SK-N-SH (cell line): ENCODE data around the gene KCNQ5. TPM values are rescaled to one million over a fixed set of nuclear protein-coding genes. Genes with fewer than 3 reads are reported as not detected.

ENCODE experiments used
- CTCF ChIA-PET: fragments of 300-600, 350-600 bp; formaldehyde crosslinking; extraction: SDS; loops from one replicate; lab custom pipeline; 2021; lab: Yijun Ruan, JAX
- POLR2A ChIA-PET: fragments of 350-600 bp; sonication (Branson Sonifier 250); formaldehyde crosslinking; extraction: SDS; loops from one replicate; lab custom pipeline; 2020; ENCODE audit warnings: antibody characterized with exemption, inconsistent platforms; lab: Yijun Ruan, JAX
- DNase-seq: peaks from one replicate; pipeline ENCODE4 v3.0.0; 2012
- H2AFZ ChIP-seq: fragments of 200-600 bp; sonication (generic); 2 replicates; pipeline ENCODE4 v1.8.1; 2016; ENCODE audit warnings: antibody characterized with exemption, mild to moderate bottlenecking, low read depth
- H3F3A ChIP-seq: fragments of 200-600 bp; sonication (generic); replicated peaks from 2 replicates; pipeline ENCODE3; 2016; ENCODE audit warnings: antibody characterized with exemption, mild to moderate bottlenecking; ENCODE audit not compliant: insufficient read depth
- H3K27ac ChIP-seq, 2 experiments: fragments of 200-500 bp in 1 of 2; fragments of 200-600 bp in 1 of 2; sonication (Bioruptor generic) in 1 of 2; sonication (generic), shearing (Covaris generic) in 1 of 2; 2 replicates each; pipeline versions ENCODE4 v1.5.1 to v1.6.1; 2014 to 2016; ENCODE audit warnings: low read depth in 2 of 2, inconsistent platforms in 1 of 2, low read length in 1 of 2, mild to moderate bottlenecking in 1 of 2, mixed read lengths in 1 of 2
- H3K27me3 ChIP-seq: fragments of 200-600 bp; sonication (generic), shearing (Covaris generic); 2 replicates; pipeline ENCODE4 v1.6.1; 2016; ENCODE audit warnings: mixed run types; ENCODE audit not compliant: insufficient read depth
- H3K36me3 ChIP-seq, 2 experiments: fragments of 200-500 bp in 1 of 2; fragments of 200-600 bp in 1 of 2; sonication (Bioruptor generic) in 1 of 2; sonication (generic) in 1 of 2; replicated peaks in 1 of 2; 2 replicates each; pipeline versions ENCODE3 to v1.5.1; 2014 to 2016; ENCODE audit warnings: low read length in 1 of 2, mild to moderate bottlenecking in 1 of 2; ENCODE audit not compliant: insufficient read depth in 2 of 2, control insufficient read depth in 1 of 2
- H3K4me1 ChIP-seq, 2 experiments: fragments of 200-500 bp in 1 of 2; fragments of 200-600 bp in 1 of 2; sonication (Bioruptor generic) in 1 of 2; sonication (generic), shearing (Covaris generic) in 1 of 2; 2 replicates each; pipeline versions ENCODE4 v1.5.1 to v1.6.1; 2014 to 2016; ENCODE audit warnings: low read depth in 1 of 2, low read length in 1 of 2, mixed run types in 1 of 2; ENCODE audit not compliant: insufficient read depth in 2 of 2, control insufficient read depth in 1 of 2
- H3K4me2 ChIP-seq: fragments of 200-600 bp; sonication (generic), shearing (Covaris generic); 2 replicates; pipeline ENCODE4 v1.6.1; 2017; ENCODE audit warnings: mixed run types
- H3K4me3 ChIP-seq, 2 experiments: fragments of 200-500 bp in 1 of 2; fragments of 200-600 bp in 1 of 2; sonication (Bioruptor generic) in 1 of 2; sonication (generic), shearing (Covaris generic) in 1 of 2; 2 replicates each; pipeline versions ENCODE4 v1.5.1 to v1.8.1; 2014 to 2016; ENCODE audit warnings: low read depth in 2 of 2, inconsistent platforms in 1 of 2, low read length in 1 of 2, mild to moderate bottlenecking in 1 of 2, mixed read lengths in 1 of 2, moderate library complexity in 1 of 2
- H3K79me2 ChIP-seq: fragments of 200-600 bp; sonication (generic); 2 replicates; pipeline ENCODE4 v1.8.1; 2017; ENCODE audit warnings: mild to moderate bottlenecking; ENCODE audit not compliant: insufficient read depth
- H3K9ac ChIP-seq: fragments of 200-600 bp; sonication (generic); 2 replicates; pipeline ENCODE4 v1.6.1; 2017; ENCODE audit warnings: mixed run types
- H3K9me2 ChIP-seq: fragments of 200-600 bp; sonication (generic); 2 replicates; pipeline ENCODE4 v1.6.1; 2017; ENCODE audit warnings: mixed run types
- H3K9me3 ChIP-seq: fragments of 200-600 bp; sonication (generic); 2 replicates; pipeline ENCODE4 v1.6.1; 2017; ENCODE audit warnings: mixed run types, mild to moderate bottlenecking, moderate library complexity
- H4K20me1 ChIP-seq: fragments of 200-600 bp; sonication (generic); 2 replicates; pipeline ENCODE4 v1.6.1; 2017; ENCODE audit warnings: mild to moderate bottlenecking, mixed run types; ENCODE audit not compliant: insufficient read depth
- CHD2 ChIP-seq: fragments of 150-350 bp; IDR thresholded peaks from 2 replicates; pipeline ENCODE4 v1.6.1; 2018; ENCODE audit warnings: low read length; ENCODE audit not compliant: partially characterized antibody
- ELF1 ChIP-seq: IDR thresholded peaks from 2 replicates; pipeline ENCODE4 v1.4.0; 2012
- EZH2phosphoT487 ChIP-seq: fragments of 200-600 bp; sonication (generic); IDR thresholded peaks from 2 replicates; pipeline ENCODE4 v1.6.1; 2017; ENCODE audit warnings: low read depth, mixed run types, mild to moderate bottlenecking, antibody characterized with exemption, moderate library complexity, borderline replicate concordance
- FOXM1 ChIP-seq: IDR thresholded peaks from 2 replicates; pipeline ENCODE4 v1.4.0; 2012; ENCODE audit warnings: low read depth, mild to moderate bottlenecking
- GABPA ChIP-seq: IDR thresholded peaks from 2 replicates; pipeline ENCODE4 v1.4.0; 2012; ENCODE audit warnings: low read depth, mild to moderate bottlenecking
- GATA2 ChIP-seq: sonication (generic); formaldehyde crosslinking; IDR thresholded peaks from 2 replicates; pipeline ENCODE4 v1.5.0; 2020; ENCODE audit warnings: mild to moderate bottlenecking, missing genetic modification reagents
- JUND ChIP-seq: IDR thresholded peaks from 2 replicates; pipeline ENCODE4 v1.4.0; 2012
- MXI1 ChIP-seq: IDR thresholded peaks from 2 replicates; pipeline ENCODE4 v1.6.1; 2012; ENCODE audit warnings: mild to moderate bottlenecking, low read depth, low read length, improper control_type of control experiment
- NFIC ChIP-seq: IDR thresholded peaks from 2 replicates; pipeline ENCODE4 v1.4.0; 2012; ENCODE audit warnings: borderline replicate concordance
- POLR2AphosphoS5 ChIP-seq: IDR thresholded peaks from 2 replicates; pipeline ENCODE4 v1.6.1; 2012; ENCODE audit warnings: low read depth, low read length
- RFX5 ChIP-seq: IDR thresholded peaks from 2 replicates; pipeline ENCODE4 v1.6.1; 2012; ENCODE audit warnings: mild to moderate bottlenecking, improper control_type of control experiment, low read length
- RXRA ChIP-seq: IDR thresholded peaks from 2 replicates; pipeline ENCODE4 v1.4.0; 2012; ENCODE audit warnings: low read depth, mild to moderate bottlenecking, borderline replicate concordance
- SIN3A ChIP-seq: IDR thresholded peaks from 2 replicates; pipeline ENCODE4 v1.6.1; 2012; ENCODE audit warnings: low read depth, mild to moderate bottlenecking, low read length, moderate library complexity, borderline replicate concordance
- SMC3 ChIP-seq: IDR thresholded peaks from 2 replicates; pipeline ENCODE4 v1.6.1; 2012; ENCODE audit warnings: low read depth, low read length, improper control_type of control experiment
- TCF12 ChIP-seq: IDR thresholded peaks from 2 replicates; pipeline ENCODE4 v1.4.0; 2012
- TEAD4 ChIP-seq: IDR thresholded peaks from 2 replicates; pipeline ENCODE4 v1.4.0; 2012; ENCODE audit warnings: mild to moderate bottlenecking, borderline replicate concordance; ENCODE audit not compliant: insufficient read depth
- USF2 ChIP-seq: fragments of 150-350 bp; IDR thresholded peaks from 2 replicates; pipeline ENCODE4 v1.6.1; 2017; ENCODE audit warnings: antibody characterized with exemption, low read length, low read depth, borderline replicate concordance
- WGBS: methylation state at CpG from one replicate; pipeline ENCODE4 v1.1.6; 2017; ENCODE audit warnings: low lambda C conversion rate; 5-methylcytosine and 5-hydroxymethylcytosine counted together
- polyA plus RNA-seq, 3 experiments: library from polyadenylated mRNA; depleted of rRNA; stranded (reverse); fragments of >200 nt; gene quantifications; 2 replicates each; pipeline ENCODE4 v1.2.3, GENCODE V29; 2012
- TF ChIP-seq, protein P1 (sequence below): IDR thresholded peaks from 2 replicates; pipeline ENCODE4 v1.4.0; 2012; ENCODE audit warnings: low read depth, borderline replicate concordance
- TF ChIP-seq, protein P2 (sequence below): fragments of 200-600 bp; sonication (generic); IDR thresholded peaks from 2 replicates; pipeline ENCODE4 v1.6.1; 2017; ENCODE audit warnings: antibody characterized with exemption, mild to moderate bottlenecking, moderate library complexity

The KCNQ5 gene
- polyA plus RNA-seq, 1 of the 3 experiments (the other 2 are of a cell fraction), result 3.2 TPM

DNA sequence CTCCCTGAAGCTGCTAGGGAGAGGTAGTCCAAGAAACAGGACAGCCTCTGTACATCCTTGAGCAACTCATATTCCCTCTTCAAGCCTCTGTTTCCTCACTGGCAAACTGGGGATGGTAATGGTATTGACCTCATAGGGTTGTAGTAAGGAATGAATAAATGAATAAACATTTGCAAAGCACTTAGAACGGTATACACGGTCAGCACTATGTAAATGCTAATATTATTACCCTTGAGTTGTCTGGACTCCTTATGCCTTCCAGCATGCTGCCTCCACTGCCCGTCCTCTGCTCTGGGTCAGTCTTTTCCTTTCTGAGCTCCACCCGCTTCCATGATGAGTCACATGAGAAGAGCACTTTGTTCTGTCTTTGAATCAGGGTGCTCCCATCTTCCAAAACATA lies 552.8 kb downstream of the KCNQ5 start:
- H3K27me3 ChIP-seq, result no peaks in the 10 kb centered on the region
- CTCF ChIA-PET, result interaction anchor here (1.0 kb wide), 1 partner anchor 153 kb away, joined by 3 read pairs; no protein-coding TSS in a partner anchor
- no peak overlapping the region for H3K9ac ChIP-seq
- no peak overlapping the region for H3K4me2 ChIP-seq
- H3K79me2 ChIP-seq, result no peaks in the 10 kb centered on the region
- POLR2A ChIA-PET, result no interaction called here
- H3K36me3 ChIP-seq, result peaks cover 0 to 6% of the 10 kb centered on the region in 2 experiments
- 92% methylated on average over 4 of the region's 4 CpGs for WGBS
- no peak for DNase-seq
- no peaks in the 10 kb centered on the region for H3K9me2 ChIP-seq
- H3K4me3 ChIP-seq, result no peak overlapping the region
- no peak overlapping the region for H3K27ac ChIP-seq
- H3F3A ChIP-seq, result no peaks in the 10 kb centered on the region
- H3K4me1 ChIP-seq, result no peaks in the 10 kb centered on the region
- no peaks in the 10 kb centered on the region for H3K9me3 ChIP-seq
- no peaks in the 10 kb centered on the region for H4K20me1 ChIP-seq
- H2AFZ ChIP-seq, result no peak overlapping the region
- TF ChIP-seq GABPA, result no peak
- TF ChIP-seq RXRA, result no peak
- TF ChIP-seq EZH2phosphoT487, result no peak
- TF ChIP-seq RFX5, result no peak
- no peak for TF ChIP-seq ELF1
- TF ChIP-seq TEAD4, result no peak
- TF ChIP-seq POLR2AphosphoS5, result no peak
- TF ChIP-seq TCF12, result no peak
- TF ChIP-seq FOXM1, result no peak
- TF ChIP-seq, protein P1, sequence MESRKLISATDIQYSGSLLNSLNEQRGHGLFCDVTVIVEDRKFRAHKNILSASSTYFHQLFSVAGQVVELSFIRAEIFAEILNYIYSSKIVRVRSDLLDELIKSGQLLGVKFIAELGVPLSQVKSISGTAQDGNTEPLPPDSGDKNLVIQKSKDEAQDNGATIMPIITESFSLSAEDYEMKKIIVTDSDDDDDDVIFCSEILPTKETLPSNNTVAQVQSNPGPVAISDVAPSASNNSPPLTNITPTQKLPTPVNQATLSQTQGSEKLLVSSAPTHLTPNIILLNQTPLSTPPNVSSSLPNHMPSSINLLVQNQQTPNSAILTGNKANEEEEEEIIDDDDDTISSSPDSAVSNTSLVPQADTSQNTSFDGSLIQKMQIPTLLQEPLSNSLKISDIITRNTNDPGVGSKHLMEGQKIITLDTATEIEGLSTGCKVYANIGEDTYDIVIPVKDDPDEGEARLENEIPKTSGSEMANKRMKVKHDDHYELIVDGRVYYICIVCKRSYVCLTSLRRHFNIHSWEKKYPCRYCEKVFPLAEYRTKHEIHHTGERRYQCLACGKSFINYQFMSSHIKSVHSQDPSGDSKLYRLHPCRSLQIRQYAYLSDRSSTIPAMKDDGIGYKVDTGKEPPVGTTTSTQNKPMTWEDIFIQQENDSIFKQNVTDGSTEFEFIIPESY, result no peak
- no peak for TF ChIP-seq MXI1
- TF ChIP-seq GATA2 (CRISPR knock-in tag), result no peak
- TF ChIP-seq, protein P2, sequence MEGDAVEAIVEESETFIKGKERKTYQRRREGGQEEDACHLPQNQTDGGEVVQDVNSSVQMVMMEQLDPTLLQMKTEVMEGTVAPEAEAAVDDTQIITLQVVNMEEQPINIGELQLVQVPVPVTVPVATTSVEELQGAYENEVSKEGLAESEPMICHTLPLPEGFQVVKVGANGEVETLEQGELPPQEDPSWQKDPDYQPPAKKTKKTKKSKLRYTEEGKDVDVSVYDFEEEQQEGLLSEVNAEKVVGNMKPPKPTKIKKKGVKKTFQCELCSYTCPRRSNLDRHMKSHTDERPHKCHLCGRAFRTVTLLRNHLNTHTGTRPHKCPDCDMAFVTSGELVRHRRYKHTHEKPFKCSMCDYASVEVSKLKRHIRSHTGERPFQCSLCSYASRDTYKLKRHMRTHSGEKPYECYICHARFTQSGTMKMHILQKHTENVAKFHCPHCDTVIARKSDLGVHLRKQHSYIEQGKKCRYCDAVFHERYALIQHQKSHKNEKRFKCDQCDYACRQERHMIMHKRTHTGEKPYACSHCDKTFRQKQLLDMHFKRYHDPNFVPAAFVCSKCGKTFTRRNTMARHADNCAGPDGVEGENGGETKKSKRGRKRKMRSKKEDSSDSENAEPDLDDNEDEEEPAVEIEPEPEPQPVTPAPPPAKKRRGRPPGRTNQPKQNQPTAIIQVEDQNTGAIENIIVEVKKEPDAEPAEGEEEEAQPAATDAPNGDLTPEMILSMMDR, result no peak
- no peak for TF ChIP-seq JUND
- no peak for TF ChIP-seq SIN3A

DNA sequence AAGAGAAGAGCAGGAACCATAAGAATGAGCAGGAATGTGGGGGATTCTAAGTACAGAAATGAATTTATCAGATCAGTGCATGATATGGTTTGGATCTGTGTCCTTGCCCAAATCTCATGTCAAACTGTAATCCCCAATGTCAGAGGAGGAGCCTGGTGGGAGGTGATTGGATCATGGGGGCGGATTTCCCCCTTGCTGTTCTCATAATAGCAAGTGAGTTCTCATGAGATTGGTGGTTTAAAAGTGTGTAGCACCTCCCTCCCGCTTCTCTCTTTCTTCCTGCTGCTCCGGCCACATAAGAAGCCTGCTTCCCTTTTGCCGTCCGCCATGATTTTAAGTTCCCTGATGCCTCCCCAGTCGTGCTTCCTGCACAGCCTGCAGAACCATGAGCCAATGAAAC lies 554.2 kb downstream of the KCNQ5 start:
- DNase-seq, result no peak
- H3K9ac ChIP-seq, result no peak overlapping the region
- no peak overlapping the region for H2AFZ ChIP-seq
- no peak overlapping the region for H3K4me2 ChIP-seq
- peaks cover 2 to 4% of the 10 kb centered on the region in 2 experiments; a peak in 2 of 4 replicates for H3K4me1 ChIP-seq
- no peaks in the 10 kb centered on the region for H3K79me2 ChIP-seq
- ChIA-PET CTCF (interaction anchor here (0.7 to 0.8 kb wide), 2 partner anchors 13 to 764 kb away, joined by 3 read pairs; no protein-coding TSS in a partner anchor), POLR2A (no interaction called here)
- H3K9me2 ChIP-seq, result no peaks in the 10 kb centered on the region
- no peak overlapping the region for H3K27ac ChIP-seq
- no peak overlapping the region for H3K4me3 ChIP-seq
- WGBS, result 83% methylated on average over 6 of the region's 6 CpGs
- no peaks in the 10 kb centered on the region for H3K27me3 ChIP-seq
- H3F3A ChIP-seq, result no peaks in the 10 kb centered on the region
- no peaks in the 10 kb centered on the region for H4K20me1 ChIP-seq
- H3K36me3 ChIP-seq, result peaks cover 0 to 6% of the 10 kb centered on the region in 2 experiments
- H3K9me3 ChIP-seq, result no peaks in the 10 kb centered on the region
- no peak for TF ChIP-seq USF2
- TF ChIP-seq SMC3, result no peak
- TF ChIP-seq POLR2AphosphoS5, result no peak
- no peak for TF ChIP-seq MXI1
- TF ChIP-seq CHD2, result no peak
- TF ChIP-seq RXRA, result no peak
- TF ChIP-seq, protein P1, result no peak
- no peak for TF ChIP-seq NFIC
- TF ChIP-seq, protein P2, result no peak
- TF ChIP-seq TEAD4, result no peak
